Stimulated activated CD8-positive, alpha-beta memory T cell treated with anti-CD3 and anti-CD28 coated beads, Interleukin-15, amount 100 ng/mL, for 24 hours (primary cell): Measurements from ENCODE around the gene SND1.

ENCODE experiments used
- DNase-seq: peaks from one replicate; pipeline ENCODE4 v3.0.0-alpha.2; 2020; ENCODE audit warnings: low read depth

SND1 gene

GRCh38 chr7:128000854-128001265 lies 348.9 kb downstream of the SND1 start:
- DNase-seq: no peak

DNA sequence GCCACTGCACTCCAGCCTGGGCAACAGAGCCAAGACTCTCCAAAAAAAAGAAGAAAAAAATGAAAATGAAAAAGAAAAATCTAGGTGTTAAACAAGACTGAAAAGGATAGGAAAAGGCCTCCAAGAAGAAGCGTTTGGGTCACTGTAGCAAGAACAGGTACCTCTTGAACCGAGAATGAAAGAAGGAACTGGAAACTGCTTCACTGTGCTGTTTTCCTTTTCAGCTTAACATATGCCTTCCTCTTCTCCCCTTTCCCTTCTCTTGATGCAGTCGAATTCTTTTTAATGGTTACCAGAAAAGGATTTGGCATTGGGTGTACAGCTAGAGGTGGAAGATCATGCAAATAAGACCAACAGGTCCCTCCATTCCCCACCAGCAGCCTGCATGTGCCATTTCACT lies 351.2 kb downstream of the SND1 start:
- DNase-seq: no peak

DNA sequence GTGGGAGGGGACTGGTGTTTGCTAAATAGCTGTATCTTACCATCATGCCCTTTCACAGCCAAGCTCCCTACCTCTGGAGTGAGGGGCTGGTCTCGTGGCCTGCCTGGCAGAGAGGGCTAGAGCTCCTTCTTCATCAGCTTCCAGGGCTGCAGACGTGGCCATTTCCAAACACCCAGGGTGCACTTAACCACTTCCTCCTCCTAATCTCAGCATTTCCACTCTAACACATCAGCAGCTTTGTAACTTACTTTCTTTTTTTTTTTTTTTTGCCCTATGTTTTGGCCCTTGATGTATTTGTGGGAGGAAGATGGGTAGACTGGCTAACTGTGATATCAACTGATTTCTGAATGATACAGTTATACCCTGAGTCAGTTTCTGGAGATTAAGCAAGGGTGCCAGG lies 351.8 kb downstream of the SND1 start:
- no peak for DNase-seq

DNA sequence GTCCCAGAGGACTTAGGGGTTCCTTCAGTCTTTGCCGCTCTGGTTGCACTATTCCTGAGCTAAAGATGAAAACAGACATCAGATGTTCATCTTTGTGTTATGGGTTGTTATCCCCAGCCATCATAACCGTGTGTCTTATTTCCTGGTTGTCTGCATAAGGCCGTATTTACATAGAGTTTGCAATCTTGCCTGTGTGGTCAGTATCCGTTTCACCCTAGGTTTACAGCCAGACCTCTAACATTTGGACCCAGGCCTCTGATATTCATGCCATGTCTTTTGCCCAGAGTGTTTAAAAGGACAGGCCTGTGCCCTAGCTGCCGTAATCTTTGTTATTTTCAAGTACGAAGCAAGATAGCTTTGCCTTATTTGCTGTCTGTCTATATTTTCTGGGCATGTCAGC lies 352.6 kb downstream of the SND1 start:
- no peak for DNase-seq

- DNase-seq: no peak
These were observed 353.1 kb downstream of the SND1 start for GRCh38 chr7:128005117-128005516.

- DNase-seq: no peak
These were observed 353.8 kb downstream of the SND1 start for GRCh38 chr7:128005759-128006159.

DNA sequence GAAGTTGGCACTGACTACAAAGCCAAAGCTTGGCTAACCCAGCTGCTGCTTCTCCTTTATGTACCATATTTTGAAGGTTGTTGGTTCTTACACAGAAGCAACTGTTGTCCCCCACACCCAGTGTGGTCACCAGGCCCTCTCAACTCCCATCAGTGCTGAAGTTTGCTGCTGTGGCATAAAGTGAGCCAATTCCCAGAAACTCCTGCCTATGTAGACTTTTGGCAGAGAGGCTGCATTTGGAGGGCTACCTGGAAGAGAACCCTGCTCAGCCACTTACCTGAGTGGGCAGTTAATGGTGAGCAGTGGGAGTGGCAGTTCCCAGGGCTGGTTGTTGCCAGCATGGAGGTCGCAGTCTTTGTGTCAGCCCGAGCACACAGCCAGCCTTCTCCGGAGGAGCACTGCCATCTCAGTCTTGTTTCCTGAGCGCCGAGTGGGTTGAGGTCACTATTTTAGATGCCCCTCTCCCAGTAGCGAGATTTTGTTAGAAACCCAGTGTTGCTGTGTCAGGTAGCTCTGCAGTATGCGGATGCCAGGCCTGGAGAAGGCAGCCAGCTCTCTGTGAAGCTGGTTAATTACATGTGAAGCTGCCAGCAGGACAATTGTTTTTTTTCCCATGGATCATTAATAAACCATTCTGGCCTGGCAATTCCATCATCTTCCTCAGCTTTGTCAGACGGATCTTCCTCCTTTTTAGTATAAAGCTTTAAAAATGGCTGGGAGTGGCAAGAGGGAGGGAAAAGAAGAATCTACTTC lies 354.7 kb downstream of the SND1 start:
- DNase-seq: no peak

DNA sequence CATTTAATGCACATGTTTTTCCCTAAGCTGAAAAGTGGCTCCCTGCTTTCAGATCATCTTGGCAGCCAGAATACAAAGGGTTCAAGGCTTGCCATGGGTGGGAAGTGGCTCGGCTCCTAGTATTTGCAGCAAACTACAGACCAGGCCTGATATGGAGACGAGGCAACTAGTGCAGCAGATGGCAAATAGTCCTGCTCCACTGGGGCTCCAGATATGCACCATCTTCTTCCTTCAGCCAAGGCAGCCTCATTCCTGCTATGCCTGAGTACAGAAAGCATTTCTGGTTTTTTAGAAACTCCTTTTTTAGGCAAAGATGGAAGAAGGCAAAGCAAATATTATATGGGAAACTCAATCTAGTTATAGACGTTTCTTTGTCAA lies 355.3 kb downstream of the SND1 start:
- DNase-seq: no peak

DNA sequence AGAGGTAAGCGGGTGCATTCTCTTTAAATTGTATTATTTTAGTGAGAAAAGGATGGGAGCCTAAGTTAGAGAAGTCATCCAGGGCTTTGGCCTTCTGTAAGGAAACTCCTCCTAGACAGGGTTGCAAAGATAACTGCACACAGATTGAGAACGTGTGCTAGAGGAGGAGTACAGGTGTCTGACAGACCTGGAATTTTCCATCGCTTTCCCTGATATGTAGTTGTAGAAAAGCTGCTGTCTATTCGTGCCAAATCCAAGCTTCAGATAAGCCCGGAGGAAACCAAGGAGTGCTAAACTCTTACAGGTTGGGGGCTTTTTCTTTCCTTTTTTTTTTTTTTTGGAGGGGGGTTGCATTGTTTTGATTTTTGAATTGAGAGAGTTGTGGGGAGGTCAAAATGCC lies 356.1 kb downstream of the SND1 start:
- no peak for DNase-seq

DNA sequence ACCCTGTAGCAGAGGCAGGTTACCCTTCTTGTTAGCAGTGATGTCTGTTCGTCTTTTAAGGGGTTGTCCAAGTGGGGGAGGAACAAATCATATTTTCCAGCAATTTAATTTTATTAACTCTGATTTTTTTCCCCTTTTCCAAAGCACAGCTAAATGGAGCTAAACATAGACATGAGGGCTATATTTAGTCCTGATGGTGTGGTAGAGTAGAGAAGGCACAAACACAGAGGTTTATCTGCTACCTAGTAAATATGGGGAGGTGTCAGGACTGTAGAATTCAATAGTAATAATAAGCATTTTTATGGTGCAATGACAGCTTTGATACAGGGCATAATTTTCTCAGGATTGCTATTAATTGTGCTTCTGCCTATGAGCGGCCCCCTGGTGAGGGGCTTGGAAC lies 356.8 kb downstream of the SND1 start:
- DNase-seq: no peak

- no peak for DNase-seq
These were observed 358.6 kb downstream of the SND1 start for GRCh38 chr7:128010391-128011127.

DNA sequence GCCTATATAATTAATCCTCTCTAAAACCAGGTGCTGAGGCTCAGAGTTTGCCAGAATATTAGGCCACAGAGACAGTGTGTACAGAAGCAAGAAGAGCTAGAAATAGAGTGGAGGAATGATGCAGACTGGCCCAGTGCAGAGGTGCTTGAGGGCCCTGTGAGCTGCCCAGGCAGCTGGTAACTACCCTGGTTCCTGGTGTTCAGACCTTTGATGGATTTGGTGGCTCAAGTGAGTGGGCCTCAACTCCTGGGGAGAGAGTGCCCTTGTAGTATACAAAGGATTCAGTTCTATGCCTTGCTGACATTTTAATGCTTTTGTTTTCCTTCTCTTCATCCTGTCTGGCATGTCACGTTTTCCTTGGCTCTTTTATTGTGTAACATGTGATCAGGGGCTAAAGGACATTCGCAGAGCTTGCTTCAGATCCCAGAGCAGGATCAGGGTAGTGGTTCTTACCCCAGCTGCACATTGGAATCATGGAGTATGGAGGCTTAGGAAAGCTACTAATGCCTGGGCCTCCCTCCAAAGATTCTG lies 359.2 kb downstream of the SND1 start:
- no peak for DNase-seq

DNA sequence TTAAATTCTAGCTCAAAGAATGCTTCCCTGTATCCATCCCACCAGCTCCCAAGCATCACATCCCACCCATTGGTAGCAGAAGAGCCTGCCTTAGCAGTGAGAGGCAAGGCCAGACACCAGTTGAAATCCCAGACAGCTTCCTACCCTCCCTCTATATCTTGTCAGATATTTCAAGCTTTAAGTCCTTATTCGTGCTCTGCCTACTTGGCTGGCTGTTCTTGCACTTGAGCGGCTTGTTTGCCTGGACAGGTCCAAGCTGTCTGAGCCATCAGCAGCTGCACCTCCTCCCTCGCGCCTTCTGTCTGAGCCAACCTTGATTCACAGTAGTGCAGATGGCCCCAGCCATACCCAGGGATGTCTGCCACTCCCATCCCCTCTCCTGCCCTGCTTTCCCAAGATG lies 362.8 kb downstream of the SND1 start:
- DNase-seq: no peak

DNA sequence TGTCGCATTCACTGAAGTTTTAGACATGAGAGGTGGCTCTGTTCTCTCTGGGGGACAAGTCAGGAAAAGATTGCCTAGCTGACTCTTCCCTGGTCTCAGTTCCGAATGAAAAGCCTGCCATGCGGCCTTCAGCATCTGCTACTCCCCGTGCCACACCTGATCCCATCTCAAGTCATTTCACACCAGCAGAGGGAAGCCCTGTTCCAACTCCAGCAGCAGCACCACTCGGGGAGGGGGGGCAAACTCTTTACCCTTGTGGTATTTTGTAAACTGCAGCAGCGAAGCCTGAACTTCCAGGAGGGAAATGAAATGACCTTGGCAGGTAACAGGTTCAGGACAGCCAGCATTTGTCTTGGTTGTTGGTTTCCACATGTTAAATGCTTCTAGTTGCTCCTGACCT lies 365.5 kb downstream of the SND1 start:
- DNase-seq: no peak

GRCh38 chr7:128017862-128018845 lies 366.2 kb downstream of the SND1 start:
- DNase-seq: no peak

GRCh38 chr7:128019288-128019687 lies 367.3 kb downstream of the SND1 start:
- no peak for DNase-seq

GRCh38 chr7:128020159-128020558 lies 368.2 kb downstream of the SND1 start:
- no peak for DNase-seq

- no peak for DNase-seq
These were observed 369.4 kb downstream of the SND1 start for GRCh38 chr7:128021366-128021765.

DNA sequence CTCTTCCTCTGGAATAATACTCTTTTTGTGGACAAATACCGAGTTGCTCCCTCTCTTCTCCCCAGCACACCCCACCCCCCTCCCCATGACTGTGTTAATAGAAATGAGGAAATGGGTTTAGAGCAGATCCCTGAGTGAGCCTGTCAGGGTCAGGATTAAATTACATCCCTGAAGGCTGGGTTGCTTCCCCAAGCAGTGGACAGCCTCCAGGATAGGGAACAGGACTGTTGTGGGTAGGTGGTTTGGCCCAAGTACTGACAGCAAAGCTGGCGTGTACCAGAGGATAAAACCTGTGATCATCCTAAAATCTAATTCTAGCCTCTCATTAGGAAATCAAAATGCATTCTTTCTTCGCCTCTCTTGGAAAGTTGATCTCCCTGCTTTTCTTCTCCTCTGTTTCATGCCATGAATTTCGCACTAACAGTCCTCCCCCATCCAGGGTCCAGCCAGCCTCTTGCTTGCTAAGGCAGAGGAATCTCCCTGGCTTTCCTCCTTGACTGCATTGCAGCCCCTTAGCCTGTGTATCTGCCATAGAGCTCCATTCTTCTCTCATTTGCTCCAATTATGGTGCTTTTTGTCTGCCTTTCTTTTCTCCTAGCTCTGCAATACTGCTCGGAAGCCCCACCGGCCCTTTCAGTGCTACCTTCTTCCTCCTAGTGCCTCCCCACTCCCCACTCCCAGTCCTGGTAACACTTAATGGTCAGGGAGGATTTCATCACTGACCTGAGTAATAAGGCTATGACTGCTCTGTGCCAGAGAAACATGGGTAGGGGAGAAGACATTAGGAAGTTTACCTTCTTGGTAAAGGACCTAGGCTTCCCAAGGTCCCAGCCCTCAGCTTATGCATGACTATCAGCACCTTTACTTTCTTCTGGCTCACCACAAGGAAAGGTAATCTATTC lies 370.9 kb downstream of the SND1 start:
- DNase-seq: no peak

GRCh38 chr7:128024151-128024550 lies 372.2 kb downstream of the SND1 start:
- DNase-seq: no peak

- DNase-seq: no peak
These were observed 373.4 kb downstream of the SND1 start for GRCh38 chr7:128025380-128025779.
